ENCODE results near the gene ROM1. TPM values are rescaled to one million over a fixed set of nuclear protein-coding genes. Genes with fewer than 3 reads are reported as not detected.

Gene ROM1
- total RNA-seq, 1 donor from 2014 or later, result 0.86 TPM

- H3K36me3 Mint-ChIP-seq (ENCODE audit: insufficient read depth), result peaks cover 2% of the 10 kb centered on the region
These were observed 32.6 kb downstream of the ROM1 start for GRCh38 chr11:62645671-62645945.

GRCh38 chr11:62645946-62646824 is 33.1 kb downstream of the ROM1 start, which contains the start of gene GANAB:
Gene GANAB, minus strand, starts transcription at chr11:62646613. Its CDS starts 14 bp downstream, at chr11:62646599.
- no peaks in the 10 kb centered on the region for H3K27me3 Mint-ChIP-seq
- H3K4me3 Mint-ChIP-seq (ENCODE audit: low read depth), result peak within 1 kb of the TSS; percentile 98
- H3K36me3 Mint-ChIP-seq (ENCODE audit: insufficient read depth), result peaks cover 2% of the 10 kb centered on the region
- peak within 1 kb of the TSS; percentile 98 for H3K27ac Mint-ChIP-seq
- DNase-seq (ENCODE audit: low spot score, unreplicated experiment), result peak; percentile 95
- no peaks in the 10 kb centered on the region for H3K9me3 Mint-ChIP-seq (ENCODE audit: low read depth)
- H3K4me1 Mint-ChIP-seq (ENCODE audit: low read depth), result peaks cover 10% of the 10 kb centered on the region
- TF ChIP-seq CTCF (IDR thresholded peaks at IDR 0.05; ENCODE audit: unreplicated experiment), result no peak

More at GRCh38 chr11:62645671-62645945, 32.6 kb downstream of the ROM1 start:
- no peaks in the 10 kb centered on the region for H3K27me3 Mint-ChIP-seq
- H3K4me1 Mint-ChIP-seq (ENCODE audit: low read depth), result peaks cover 12% of the 10 kb centered on the region
- H3K9me3 Mint-ChIP-seq (ENCODE audit: low read depth), result no peaks in the 10 kb centered on the region
- no peak for DNase-seq (ENCODE audit: low spot score, unreplicated experiment)
- H3K4me3 Mint-ChIP-seq (ENCODE audit: low read depth), result peak overlapping the region; percentile 98
- peak overlapping the region; percentile 98 for H3K27ac Mint-ChIP-seq
- TF ChIP-seq CTCF (IDR thresholded peaks at IDR 0.05; ENCODE audit: unreplicated experiment), result no peak

- Mint-ChIP-seq H3K9me3 (ENCODE audit: low read depth) (no peaks in the 10 kb centered on the region), H3K4me3 (ENCODE audit: low read depth) (peak overlapping the region; percentile 98), H3K27me3 (no peaks in the 10 kb centered on the region), H3K4me1 (ENCODE audit: low read depth) (peaks cover 10% of the 10 kb centered on the region), H3K36me3 (ENCODE audit: insufficient read depth) (peaks cover 2% of the 10 kb centered on the region), H3K27ac (peak overlapping the region; percentile 98)
- TF ChIP-seq CTCF (IDR thresholded peaks at IDR 0.05; ENCODE audit: unreplicated experiment), result no peak
- DNase-seq (ENCODE audit: low spot score, unreplicated experiment), result no peak
These were observed 34.0 kb downstream of the ROM1 start for GRCh38 chr11:62646825-62647608.

- no peak overlapping the region for H3K27ac Mint-ChIP-seq
- no peak for TF ChIP-seq CTCF (IDR thresholded peaks at IDR 0.05; ENCODE audit: unreplicated experiment)
- no peak for DNase-seq (ENCODE audit: low spot score, unreplicated experiment)
- H3K27me3 Mint-ChIP-seq, result no peaks in the 10 kb centered on the region
- H3K9me3 Mint-ChIP-seq (ENCODE audit: low read depth), result no peaks in the 10 kb centered on the region
- peaks cover 2% of the 10 kb centered on the region for H3K36me3 Mint-ChIP-seq (ENCODE audit: insufficient read depth)
- H3K4me1 Mint-ChIP-seq (ENCODE audit: low read depth), result peaks cover 14% of the 10 kb centered on the region
- H3K4me3 Mint-ChIP-seq (ENCODE audit: low read depth), result no peak overlapping the region
These were observed 34.5 kb downstream of the ROM1 start for GRCh38 chr11:62647609-62648005.

- H3K27me3 Mint-ChIP-seq, result no peaks in the 10 kb centered on the region
- no peak for DNase-seq (ENCODE audit: low spot score, unreplicated experiment)
- H3K27ac Mint-ChIP-seq, result no peak overlapping the region
- no peak for TF ChIP-seq CTCF (IDR thresholded peaks at IDR 0.05; ENCODE audit: unreplicated experiment)
- H3K4me1 Mint-ChIP-seq (ENCODE audit: low read depth), result peaks cover 15% of the 10 kb centered on the region
- no peaks in the 10 kb centered on the region for H3K9me3 Mint-ChIP-seq (ENCODE audit: low read depth)
- H3K36me3 Mint-ChIP-seq (ENCODE audit: insufficient read depth), result peaks cover 2% of the 10 kb centered on the region
- no peak overlapping the region for H3K4me3 Mint-ChIP-seq (ENCODE audit: low read depth)
These were observed 35.3 kb downstream of the ROM1 start for GRCh38 chr11:62648185-62648966.

Data from progenitor cell of endocrine pancreas (in vitro differentiated cells).